ENCODE results near the gene RPS19. TPM values are rescaled to one million over a fixed set of nuclear protein-coding genes. Genes with fewer than 3 reads are reported as not detected.
A peak's percentile ranks its signal among the peaks of the same experiment; 100 is the strongest.

RPS19 gene
- total and polyA plus RNA-seq, 3 donors from 2014 or later: 869 to 1,270 (median 1,199) TPM

- Histone ChIP-seq H3K4me3 (no peak overlapping the region), H3K27me3 (no peaks in the 10 kb centered on the region), H3K4me1 (no peaks in the 10 kb centered on the region), H3K27ac (no peak overlapping the region), H3K36me3 (ENCODE audit: low read depth, missing control alignments) (no peaks in the 10 kb centered on the region), H3K9me3 (no peaks in the 10 kb centered on the region)
- intact Hi-C loops (cut with DNase I; ENCODE audit: low total_unique reads): no loop called here
- WGBS, 2 donors: 70 to 77% methylated on average over 4 of the region's 4 CpGs
- TF ChIP-seq CTCF (IDR thresholded peaks at IDR 0.05) (no peak), POLR2A (IDR thresholded peaks at IDR 0.05) (no peak)
- DNase-seq: no peak
Observed at GRCh38 chr19:41813911-41814310, 46.1 kb upstream of the RPS19 start.

GRCh38 chr19:41815301-41815700 lies 44.8 kb upstream of the RPS19 start:
- TF ChIP-seq CTCF (IDR thresholded peaks at IDR 0.05): no peak
- no peak for TF ChIP-seq POLR2A (IDR thresholded peaks at IDR 0.05)
- H3K27ac ChIP-seq: no peak overlapping the region
- H3K9me3 ChIP-seq: no peaks in the 10 kb centered on the region
- H3K27me3 ChIP-seq: no peaks in the 10 kb centered on the region
- DNase-seq: no peak
- intact Hi-C loops (cut with DNase I; ENCODE audit: low total_unique reads): no loop called here
- no peaks in the 10 kb centered on the region for H3K36me3 ChIP-seq (ENCODE audit: low read depth, missing control alignments)
- WGBS, 2 donors: 66 to 79% methylated on average over 4 of the region's 4 CpGs
- H3K4me1 ChIP-seq: no peaks in the 10 kb centered on the region
- H3K4me3 ChIP-seq: no peak overlapping the region

GRCh38 chr19:41816761-41817160 lies 43.3 kb upstream of the RPS19 start:
- Histone ChIP-seq H3K27me3 (no peaks in the 10 kb centered on the region), H3K9me3 (no peaks in the 10 kb centered on the region), H3K4me1 (no peaks in the 10 kb centered on the region), H3K36me3 (ENCODE audit: low read depth, missing control alignments) (no peaks in the 10 kb centered on the region), H3K27ac (no peak overlapping the region), H3K4me3 (no peak overlapping the region)
- intact Hi-C loops (cut with DNase I; ENCODE audit: low total_unique reads): no loop called here
- no peak for DNase-seq
- TF ChIP-seq CTCF (IDR thresholded peaks at IDR 0.05): no peak
- no peak for TF ChIP-seq POLR2A (IDR thresholded peaks at IDR 0.05)
- 60 to 67% methylated on average over 2 of the region's 2 CpGs for WGBS, 2 donors

GRCh38 chr19:41821003-41821735 lies 38.9 kb upstream of the RPS19 start:
- Histone ChIP-seq H3K27me3 (no peaks in the 10 kb centered on the region), H3K4me1 (no peaks in the 10 kb centered on the region), H3K27ac (no peak overlapping the region), H3K4me3 (no peak overlapping the region), H3K9me3 (no peaks in the 10 kb centered on the region), H3K36me3 (ENCODE audit: low read depth, missing control alignments) (no peaks in the 10 kb centered on the region)
- intact Hi-C loops (cut with DNase I; ENCODE audit: low total_unique reads): no loop called here
- peak; percentile 25 for DNase-seq
- TF ChIP-seq CTCF (IDR thresholded peaks at IDR 0.05): peak; percentile 22 to 42 (median 34)
- no peak for TF ChIP-seq POLR2A (IDR thresholded peaks at IDR 0.05)
- 17 to 30% methylated on average over 12 of the region's 12 CpGs for WGBS, 2 donors

Measured in testis (tissue), 3 donors.